Measurements from ENCODE around the gene MBTPS1. TPM values are rescaled to one million over a fixed set of nuclear protein-coding genes. Genes with fewer than 3 reads are reported as not detected.

Gene MBTPS1
- total RNA-seq, 1 experiment from 2014 or later = 63.6 TPM

DNA sequence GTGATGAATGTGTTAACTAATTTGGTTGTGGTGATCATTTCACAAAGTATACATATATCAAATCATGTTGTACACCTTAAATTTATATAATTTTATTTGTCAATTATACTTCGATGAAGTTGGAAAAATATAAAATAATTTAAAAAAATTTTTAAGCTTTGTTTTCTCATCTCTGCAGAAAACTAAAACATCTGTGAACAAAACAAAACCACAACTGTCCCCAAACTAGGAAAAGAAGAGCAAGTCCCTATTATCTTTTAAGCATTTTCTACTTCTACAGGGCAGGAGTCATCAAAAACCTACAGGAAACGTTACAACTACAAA is 21.7 kb upstream of the MBTPS1 start:
- ChIA-PET POLR2A (interaction anchor here (2.4 kb wide), 1 partner anchor 22 kb away, joined by 10 read pairs; the partner anchor contains the start of gene MBTPS1), CTCF (interaction anchor here (0.7 to 1.2 kb wide), 3 partner anchors 22 to 600 kb away, joined by 3 read pairs; partner anchors contain the start of gene MBTPS1)
- Mint-ChIP-seq H3K4me3 (ENCODE audit: unreplicated experiment) (no peak overlapping the region), H3K27ac (ENCODE audit: low read depth, unreplicated experiment) (no peak overlapping the region), H3K36me3 (ENCODE audit: insufficient read depth, unreplicated experiment) (no peaks in the 10 kb centered on the region), H3K4me1 (ENCODE audit: insufficient read depth, unreplicated experiment) (peaks cover 9% of the 10 kb centered on the region), H3K27me3 (ENCODE audit: insufficient read depth, unreplicated experiment) (no peaks in the 10 kb centered on the region), H3K9me3 (ENCODE audit: unreplicated experiment) (no peaks in the 10 kb centered on the region)
- intact Hi-C loops (cut with micrococcal nuclease) = no loop called here
- BruUV-seq (replicated peaks) = no TSS peak
- DNase-seq (ENCODE audit: unreplicated experiment) = no peak
- TF ChIP-seq, protein P1, sequence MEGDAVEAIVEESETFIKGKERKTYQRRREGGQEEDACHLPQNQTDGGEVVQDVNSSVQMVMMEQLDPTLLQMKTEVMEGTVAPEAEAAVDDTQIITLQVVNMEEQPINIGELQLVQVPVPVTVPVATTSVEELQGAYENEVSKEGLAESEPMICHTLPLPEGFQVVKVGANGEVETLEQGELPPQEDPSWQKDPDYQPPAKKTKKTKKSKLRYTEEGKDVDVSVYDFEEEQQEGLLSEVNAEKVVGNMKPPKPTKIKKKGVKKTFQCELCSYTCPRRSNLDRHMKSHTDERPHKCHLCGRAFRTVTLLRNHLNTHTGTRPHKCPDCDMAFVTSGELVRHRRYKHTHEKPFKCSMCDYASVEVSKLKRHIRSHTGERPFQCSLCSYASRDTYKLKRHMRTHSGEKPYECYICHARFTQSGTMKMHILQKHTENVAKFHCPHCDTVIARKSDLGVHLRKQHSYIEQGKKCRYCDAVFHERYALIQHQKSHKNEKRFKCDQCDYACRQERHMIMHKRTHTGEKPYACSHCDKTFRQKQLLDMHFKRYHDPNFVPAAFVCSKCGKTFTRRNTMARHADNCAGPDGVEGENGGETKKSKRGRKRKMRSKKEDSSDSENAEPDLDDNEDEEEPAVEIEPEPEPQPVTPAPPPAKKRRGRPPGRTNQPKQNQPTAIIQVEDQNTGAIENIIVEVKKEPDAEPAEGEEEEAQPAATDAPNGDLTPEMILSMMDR (IDR thresholded peaks at IDR 0.05; ENCODE audit: unreplicated experiment) = no peak

DNA sequence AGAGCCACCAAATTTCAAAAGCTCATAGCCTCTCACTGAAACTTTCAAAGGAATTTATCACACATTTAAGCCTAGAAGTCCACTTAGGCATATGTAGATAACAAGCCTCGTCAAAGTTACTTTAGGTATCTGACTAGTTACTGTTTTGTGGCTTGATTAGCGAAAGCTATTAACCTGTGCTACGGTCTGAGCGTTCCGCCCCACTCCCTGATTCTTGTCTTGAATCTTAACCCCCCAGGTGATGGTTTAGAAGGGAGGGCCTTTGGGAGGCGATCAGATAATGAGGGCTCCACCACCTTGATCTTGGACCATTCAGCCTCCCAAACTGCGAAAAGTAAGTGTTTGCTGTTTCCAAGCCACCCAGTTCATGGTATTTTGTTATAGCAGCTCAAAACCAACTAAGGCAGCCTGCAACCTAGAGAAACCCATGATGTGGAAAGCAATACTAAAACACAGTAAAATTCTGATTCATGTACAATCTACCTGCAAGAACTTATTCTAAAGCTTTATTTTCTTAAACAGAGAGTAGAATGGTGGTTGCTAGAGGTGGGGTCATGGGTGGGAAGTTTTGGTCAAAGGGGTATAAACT is 21.1 kb upstream of the MBTPS1 start:
- peaks cover 9% of the 10 kb centered on the region for H3K4me1 Mint-ChIP-seq (ENCODE audit: insufficient read depth, unreplicated experiment)
- no peaks in the 10 kb centered on the region for H3K36me3 Mint-ChIP-seq (ENCODE audit: insufficient read depth, unreplicated experiment)
- DNase-seq (ENCODE audit: unreplicated experiment) = no peak
- BruUV-seq (replicated peaks) = no TSS peak
- intact Hi-C loops (cut with micrococcal nuclease) = no loop called here
- TF ChIP-seq, protein P1 (IDR thresholded peaks at IDR 0.05; ENCODE audit: unreplicated experiment) = no peak
- ChIA-PET CTCF (interaction anchor here (0.6 to 1.2 kb wide), 2 partner anchors 21 to 155 kb away, joined by 3 read pairs; partner anchors contain the start of gene MBTPS1), POLR2A (interaction anchor here (0.6 to 2.4 kb wide), 2 partner anchors 9 to 21 kb away, joined by 3 to 10 read pairs; partner anchors contain the start of gene MBTPS1)
- H3K27ac Mint-ChIP-seq (ENCODE audit: low read depth, unreplicated experiment) = no peak overlapping the region
- no peaks in the 10 kb centered on the region for H3K9me3 Mint-ChIP-seq (ENCODE audit: unreplicated experiment)
- no peak overlapping the region for H3K4me3 Mint-ChIP-seq (ENCODE audit: unreplicated experiment)
- H3K27me3 Mint-ChIP-seq (ENCODE audit: insufficient read depth, unreplicated experiment) = no peaks in the 10 kb centered on the region

- BruUV-seq (replicated peaks) = no TSS peak
- Mint-ChIP-seq H3K4me3 (ENCODE audit: unreplicated experiment) (no peak overlapping the region), H3K9me3 (ENCODE audit: unreplicated experiment) (no peaks in the 10 kb centered on the region), H3K36me3 (ENCODE audit: insufficient read depth, unreplicated experiment) (no peaks in the 10 kb centered on the region), H3K4me1 (ENCODE audit: insufficient read depth, unreplicated experiment) (peaks cover 9% of the 10 kb centered on the region), H3K27ac (ENCODE audit: low read depth, unreplicated experiment) (no peak overlapping the region), H3K27me3 (ENCODE audit: insufficient read depth, unreplicated experiment) (no peaks in the 10 kb centered on the region)
- no peak for DNase-seq (ENCODE audit: unreplicated experiment)
- intact Hi-C loops (cut with micrococcal nuclease) = no loop called here
- CTCF ChIA-PET = interaction anchor here (0.6 kb wide), 1 partner anchor 154 kb away, joined by 3 read pairs; no protein-coding TSS in a partner anchor
- POLR2A ChIA-PET = interaction anchor here (0.6 to 2.4 kb wide), 2 partner anchors 9 to 21 kb away, joined by 3 to 10 read pairs; partner anchors contain the start of gene MBTPS1
- TF ChIP-seq, protein P1 (IDR thresholded peaks at IDR 0.05; ENCODE audit: unreplicated experiment) = no peak
Observed at GRCh38 chr16:84137287-84137686, 20.5 kb upstream of the MBTPS1 start.

DNA sequence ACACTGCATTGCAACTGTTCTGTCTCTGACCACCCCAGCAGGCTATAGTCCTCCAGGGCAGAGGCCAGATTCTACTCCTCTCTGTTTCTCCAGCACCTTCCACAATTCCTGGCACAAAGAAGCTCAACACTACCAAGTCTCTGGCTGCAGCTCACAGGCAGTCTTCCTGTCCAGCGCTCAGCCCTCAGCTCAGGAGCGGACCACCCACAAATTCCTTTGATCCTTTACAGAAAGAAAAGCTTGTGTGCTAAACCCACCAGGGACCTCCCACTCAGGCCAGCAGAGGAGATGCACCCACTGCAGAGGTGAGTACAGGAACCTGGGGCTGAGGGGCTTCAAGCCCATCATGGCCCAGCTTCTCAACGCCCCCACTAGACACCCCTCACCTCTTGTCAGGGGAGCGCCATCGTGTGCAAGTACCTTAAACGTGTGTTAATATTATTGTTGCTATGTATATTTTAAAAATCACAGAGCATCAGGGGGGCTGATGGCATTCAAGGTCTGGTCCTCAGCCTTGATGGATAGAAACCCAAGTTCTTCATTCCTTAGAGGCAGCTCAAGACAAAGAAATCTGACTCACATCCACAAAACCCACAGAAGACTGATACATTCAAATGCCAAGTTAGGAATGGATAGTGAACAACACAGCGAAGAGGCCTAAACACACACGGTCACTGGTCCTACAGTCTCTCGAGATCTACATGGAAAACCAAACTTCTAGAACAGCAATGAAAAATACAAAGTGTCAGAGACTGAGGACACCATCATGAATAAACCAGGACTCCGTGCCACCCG is 19.8 kb upstream of the MBTPS1 start:
- ChIA-PET POLR2A (interaction anchor here (0.5 to 1.0 kb wide), 3 partner anchors 8 to 20 kb away, joined by 3 to 4 read pairs (median 3); partner anchors contain the start of genes DNAAF1, HSDL1 and MBTPS1), CTCF (no interaction called here)
- intact Hi-C loops (cut with micrococcal nuclease) = no loop called here
- TF ChIP-seq, protein P1 (IDR thresholded peaks at IDR 0.05; ENCODE audit: unreplicated experiment) = no peak
- no peaks in the 10 kb centered on the region for H3K27me3 Mint-ChIP-seq (ENCODE audit: insufficient read depth, unreplicated experiment)
- no peaks in the 10 kb centered on the region for H3K9me3 Mint-ChIP-seq (ENCODE audit: unreplicated experiment)
- peaks cover 9% of the 10 kb centered on the region for H3K4me1 Mint-ChIP-seq (ENCODE audit: insufficient read depth, unreplicated experiment)
- no peak for DNase-seq (ENCODE audit: unreplicated experiment)
- H3K27ac Mint-ChIP-seq (ENCODE audit: low read depth, unreplicated experiment) = no peak overlapping the region
- no peak overlapping the region for H3K4me3 Mint-ChIP-seq (ENCODE audit: unreplicated experiment)
- H3K36me3 Mint-ChIP-seq (ENCODE audit: insufficient read depth, unreplicated experiment) = no peaks in the 10 kb centered on the region
- BruUV-seq (replicated peaks) = no TSS peak
